ENCODE results near the gene PSMD2.

The PSMD2 gene

DNA sequence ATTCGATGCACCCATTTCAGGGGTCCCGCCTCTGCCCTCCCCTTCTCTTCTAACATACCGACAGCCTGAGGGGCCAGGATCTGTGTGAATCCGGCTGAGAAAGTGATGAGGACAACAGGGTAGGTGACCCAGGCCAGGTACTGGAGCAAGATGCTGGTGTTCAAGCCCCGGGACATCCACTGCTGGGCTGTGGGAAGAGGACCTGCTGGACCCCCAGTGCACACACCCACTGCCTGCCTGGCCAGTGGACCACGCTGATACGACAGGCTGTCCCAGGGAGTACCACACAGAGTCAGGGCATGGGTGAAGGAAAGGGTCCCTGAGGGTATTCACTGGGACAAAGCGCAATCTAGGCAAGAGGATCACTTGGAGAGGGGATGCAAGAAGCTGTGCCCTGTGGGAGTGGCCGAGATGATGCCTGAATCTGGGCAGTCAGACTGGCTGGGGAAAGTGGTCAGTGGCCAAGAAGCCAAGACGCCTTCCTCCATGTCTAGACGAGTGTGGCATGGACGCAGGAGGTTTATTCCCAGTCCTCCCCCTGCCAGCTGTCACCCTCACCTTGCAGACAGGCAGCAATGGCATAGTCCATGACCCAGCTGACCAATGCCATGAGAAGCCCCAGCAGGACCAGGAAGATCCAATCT is 59.2 kb downstream of the PSMD2 start:
- H3K9me3 ChIP-seq (ENCODE audit: control insufficient read depth, insufficient read depth, low read length), result no peaks in the 10 kb centered on the region
- peaks cover 12% of the 10 kb centered on the region for H3K4me1 ChIP-seq (ENCODE audit: insufficient read depth, low read length)
- H3K9ac ChIP-seq (ENCODE audit: low read depth, low read length), result no peak overlapping the region
- no peaks in the 10 kb centered on the region for H3K36me3 ChIP-seq (ENCODE audit: insufficient read depth, low read length)
